Peyer's patch (tissue), 4 donors: ENCODE results near the gene DHRS4L2. TPM values are rescaled to one million over a fixed set of nuclear protein-coding genes. Genes with fewer than 3 reads are reported as not detected.
"Not testable (repeated sequence)": the region's sequence is repeated elsewhere in the genome, so short reads cannot be mapped to it uniquely, and the experiment has no call there.

Experiments
- DNase-seq, 3 donors: peaks; one replicate each; pipeline ENCODE4 v3.0.0-alpha.2; 2017 to 2019
- H3K27ac ChIP-seq, 4 donors: fragments of 200-600 bp; sonication (generic); one replicate each; pipeline ENCODE4 v1.5.1; 2016 to 2019
- H3K27me3 ChIP-seq, 2 donors: fragments of 200-600 bp; sonication (generic); one replicate each; pipeline ENCODE4 v1.5.1; 2019
- H3K36me3 ChIP-seq, 3 donors: fragments of 200-600 bp; sonication (generic); one replicate each; pipeline ENCODE4 v1.5.1; 2016 to 2019
- H3K4me1 ChIP-seq, 4 donors: fragments of 200-600 bp; sonication (generic); one replicate each; pipeline ENCODE4 v1.5.1; 2016 to 2019
- H3K4me3 ChIP-seq, 4 donors: fragments of 200-600 bp; sonication (generic); 1 replicate in 3 of 4; 2 replicates in 1 of 4; pipeline ENCODE4 v1.5.1; 2016 to 2019; ENCODE audit warnings: mild to moderate bottlenecking in 1 of 4
- H3K9me3 ChIP-seq, 4 donors: fragments of 200-600 bp; sonication (generic); one replicate each; pipeline ENCODE4 v1.5.1; 2016 to 2019; ENCODE audit warnings: mild to moderate bottlenecking in 1 of 4
- POLR2A ChIP-seq, 2 donors: fragments of 450-650 bp; IDR thresholded peaks; one replicate each; pipeline ENCODE4 v1.5.1; 2017; ENCODE audit warnings: antibody characterized with exemption in 2 of 2, mild to moderate bottlenecking in 2 of 2, moderate library complexity in 2 of 2
- total RNA-seq, 4 donors: library from RNA; depleted of rRNA; stranded (reverse); fragments of >200 nt; gene quantifications; one replicate each; pipeline ENCODE4 v1.1.0, GENCODE V29; 2016
- TF ChIP-seq, protein P1 (sequence below), 6 experiments: fragments of 450-650 bp in 4 of 6; fragments of 200-600 bp in 2 of 6; sonication (generic) in 1 of 6; IDR thresholded peaks; one replicate each; pipeline ENCODE4 v1.5.1; 2017 to 2019; ENCODE audit warnings: antibody characterized with exemption in 6 of 6, mild to moderate bottlenecking in 3 of 6, moderate library complexity in 1 of 6

The DHRS4L2 gene
- total RNA-seq, 4 donors from 2014 or later: 23.1 to 36.1 (median 30.8) TPM

DNA sequence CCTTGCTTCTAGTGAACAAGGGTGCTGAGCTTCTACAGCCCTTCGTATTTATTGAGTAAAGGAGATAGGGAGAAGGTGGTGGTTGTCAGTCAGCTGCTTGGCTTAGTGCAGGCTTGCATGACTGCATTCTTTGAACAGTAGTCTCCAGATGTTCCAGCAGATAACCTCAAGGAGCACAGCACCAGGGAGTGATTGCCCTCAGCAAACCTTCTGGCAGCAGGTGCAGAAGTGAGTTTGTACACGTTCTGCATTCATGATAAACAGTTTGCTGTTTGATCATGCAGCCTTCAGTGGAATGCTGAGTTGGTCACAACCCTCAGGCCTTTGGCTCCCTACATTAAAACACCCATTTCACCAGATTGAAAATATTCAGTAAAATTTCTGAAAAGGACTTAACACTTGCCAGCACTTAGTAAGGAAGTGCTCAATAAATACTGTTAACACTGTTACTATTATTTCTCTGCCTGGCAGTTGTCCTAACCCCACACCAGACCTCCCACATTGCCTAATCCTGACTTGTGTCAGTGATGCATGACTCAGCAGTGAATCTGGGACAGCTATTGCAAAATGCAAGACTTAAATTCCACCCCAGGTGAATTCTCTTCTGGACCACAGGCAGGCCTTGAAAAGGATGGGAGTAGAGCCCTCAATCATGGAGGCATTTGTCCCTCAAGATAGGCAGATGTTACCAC lies 44.1 kb downstream of the DHRS4L2 start:
- H3K27me3 ChIP-seq: no peaks in the 10 kb centered on the region
- no peak overlapping the region for H3K4me3 ChIP-seq
- no peaks in the 10 kb centered on the region for H3K36me3 ChIP-seq
- no peaks in the 10 kb centered on the region for H3K9me3 ChIP-seq
- no peak for DNase-seq
- peaks cover 0 to 4% (median 0%) of the 10 kb centered on the region in 4 donors for H3K4me1 ChIP-seq
- TF ChIP-seq POLR2A (IDR thresholded peaks at IDR 0.05): no peak
- TF ChIP-seq, protein P1, sequence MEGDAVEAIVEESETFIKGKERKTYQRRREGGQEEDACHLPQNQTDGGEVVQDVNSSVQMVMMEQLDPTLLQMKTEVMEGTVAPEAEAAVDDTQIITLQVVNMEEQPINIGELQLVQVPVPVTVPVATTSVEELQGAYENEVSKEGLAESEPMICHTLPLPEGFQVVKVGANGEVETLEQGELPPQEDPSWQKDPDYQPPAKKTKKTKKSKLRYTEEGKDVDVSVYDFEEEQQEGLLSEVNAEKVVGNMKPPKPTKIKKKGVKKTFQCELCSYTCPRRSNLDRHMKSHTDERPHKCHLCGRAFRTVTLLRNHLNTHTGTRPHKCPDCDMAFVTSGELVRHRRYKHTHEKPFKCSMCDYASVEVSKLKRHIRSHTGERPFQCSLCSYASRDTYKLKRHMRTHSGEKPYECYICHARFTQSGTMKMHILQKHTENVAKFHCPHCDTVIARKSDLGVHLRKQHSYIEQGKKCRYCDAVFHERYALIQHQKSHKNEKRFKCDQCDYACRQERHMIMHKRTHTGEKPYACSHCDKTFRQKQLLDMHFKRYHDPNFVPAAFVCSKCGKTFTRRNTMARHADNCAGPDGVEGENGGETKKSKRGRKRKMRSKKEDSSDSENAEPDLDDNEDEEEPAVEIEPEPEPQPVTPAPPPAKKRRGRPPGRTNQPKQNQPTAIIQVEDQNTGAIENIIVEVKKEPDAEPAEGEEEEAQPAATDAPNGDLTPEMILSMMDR (IDR thresholded peaks at IDR 0.05): no peak
- H3K27ac ChIP-seq: no peak overlapping the region

DNA sequence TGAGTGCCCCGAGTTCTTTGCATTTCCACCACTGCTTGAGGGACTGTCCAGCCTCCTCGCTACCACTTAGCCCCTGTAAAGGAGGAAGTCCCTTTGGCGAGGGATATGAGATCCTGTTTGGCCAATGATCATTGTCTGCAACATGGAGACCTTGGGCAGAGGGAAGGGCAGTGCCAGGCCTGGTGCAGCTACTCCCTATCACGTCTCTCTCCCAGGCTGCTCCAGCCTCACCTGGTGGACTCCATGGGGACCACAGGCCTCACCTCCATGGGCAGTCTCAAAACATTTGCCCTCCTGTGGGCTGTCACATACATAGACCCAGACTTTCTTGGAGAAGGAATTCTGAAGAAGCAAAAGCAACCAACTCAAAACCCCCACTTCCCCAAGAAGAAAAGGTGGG lies 47.0 kb downstream of the DHRS4L2 start:
- not testable (repeated sequence) for DNase-seq, H3K9me3 ChIP-seq, H3K4me1 ChIP-seq, H3K36me3 ChIP-seq, H3K27me3 ChIP-seq
- TF ChIP-seq, protein P1 (IDR thresholded peaks at IDR 0.05): peak in 1 of 6 experiments; percentile 15
- Histone ChIP-seq H3K4me3 (peak overlapping the region; percentile 54 to 83 (median 60)), H3K27ac (peak overlapping the region; percentile 68 to 99 (median 84))

DNA sequence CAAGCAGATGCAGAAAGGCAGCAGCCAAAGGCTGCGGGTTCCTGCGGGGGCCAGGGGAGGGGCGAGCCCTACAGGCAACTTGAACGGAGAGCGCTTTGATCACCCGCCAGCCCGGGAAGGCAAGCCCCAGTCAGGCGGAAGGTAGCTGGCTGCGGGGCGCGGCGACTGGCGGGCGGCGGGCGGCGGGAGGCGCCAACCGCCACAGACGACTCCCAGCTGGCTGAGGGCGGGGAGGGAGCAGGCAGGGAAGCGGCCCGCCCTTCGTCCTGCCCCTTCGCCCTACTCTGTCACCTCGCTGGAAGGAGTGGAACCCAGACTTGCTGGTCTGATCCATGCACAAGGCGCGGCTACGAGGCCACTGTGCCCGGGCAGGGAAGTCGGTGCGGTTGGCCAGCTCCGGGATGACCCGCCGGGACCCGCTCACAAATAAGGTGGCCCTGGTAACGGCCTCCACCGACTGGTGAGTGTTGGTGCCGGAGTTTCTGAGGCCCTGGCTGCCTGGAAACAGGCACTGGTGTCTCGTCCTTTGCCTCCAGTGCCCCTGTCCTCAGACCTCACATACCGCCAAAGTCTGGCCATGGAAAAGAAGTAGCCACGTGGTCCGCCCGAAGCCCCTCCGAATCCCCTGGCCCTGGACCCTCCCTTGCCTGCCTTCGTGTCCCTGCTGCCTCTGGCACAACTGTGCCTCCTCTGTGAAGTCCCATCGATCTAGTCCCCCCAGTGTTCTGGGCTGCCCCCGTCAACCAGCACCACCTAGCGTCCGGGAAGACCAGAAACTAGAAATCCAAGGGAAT lies 47.6 kb downstream of the DHRS4L2 start:
- H3K36me3 ChIP-seq: no peaks in the 10 kb centered on the region
- TF ChIP-seq, protein P1 (IDR thresholded peaks at IDR 0.05): peak; percentile 59 to 82 (median 69)
- TF ChIP-seq POLR2A (IDR thresholded peaks at IDR 0.05): peak; percentile 67 to 70
- H3K27me3 ChIP-seq: no peaks in the 10 kb centered on the region
- peak overlapping the region; percentile 68 to 99 (median 84) for H3K27ac ChIP-seq
- peak; percentile 68 to 95 (median 90) for DNase-seq
- H3K9me3 ChIP-seq: no peaks in the 10 kb centered on the region
- peaks cover 0 to 4% (median 0%) of the 10 kb centered on the region in 4 donors for H3K4me1 ChIP-seq
- H3K4me3 ChIP-seq: peak overlapping the region; percentile 54 to 83 (median 60)

DNA sequence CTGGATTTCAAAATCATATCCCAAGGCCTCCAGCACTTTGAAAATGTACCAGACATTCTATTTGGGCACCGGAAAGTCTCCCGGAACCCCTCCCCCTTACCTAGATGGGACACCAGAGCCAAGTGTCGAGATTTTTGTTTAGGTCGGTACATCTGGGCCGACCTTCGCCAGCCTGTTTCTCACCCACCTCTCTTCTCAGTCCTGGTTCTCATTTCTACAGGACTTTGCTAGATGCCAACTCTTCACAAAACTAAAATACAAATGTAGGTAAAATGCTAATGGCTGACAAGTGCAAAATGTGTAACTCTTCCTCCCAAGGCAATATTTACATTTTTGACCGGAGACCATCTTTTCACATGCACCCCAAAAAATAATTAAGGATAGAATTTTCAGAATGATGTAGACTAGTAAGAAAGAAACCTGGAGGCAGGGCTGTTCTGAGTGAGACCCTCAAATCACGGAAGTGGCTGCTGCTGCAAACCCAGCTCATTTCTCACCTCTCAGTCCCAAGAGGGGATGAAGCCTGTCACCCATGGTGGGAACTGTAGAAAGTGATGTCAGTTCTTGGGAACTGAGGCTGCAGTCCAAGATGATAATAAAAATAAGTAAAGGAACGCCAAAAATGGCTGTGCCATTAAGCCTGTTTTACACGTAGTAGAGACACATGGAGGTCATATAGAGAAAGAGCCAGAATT lies 48.4 kb downstream of the DHRS4L2 start:
- peak overlapping the region; percentile 54 to 83 (median 60) for H3K4me3 ChIP-seq

DNA sequence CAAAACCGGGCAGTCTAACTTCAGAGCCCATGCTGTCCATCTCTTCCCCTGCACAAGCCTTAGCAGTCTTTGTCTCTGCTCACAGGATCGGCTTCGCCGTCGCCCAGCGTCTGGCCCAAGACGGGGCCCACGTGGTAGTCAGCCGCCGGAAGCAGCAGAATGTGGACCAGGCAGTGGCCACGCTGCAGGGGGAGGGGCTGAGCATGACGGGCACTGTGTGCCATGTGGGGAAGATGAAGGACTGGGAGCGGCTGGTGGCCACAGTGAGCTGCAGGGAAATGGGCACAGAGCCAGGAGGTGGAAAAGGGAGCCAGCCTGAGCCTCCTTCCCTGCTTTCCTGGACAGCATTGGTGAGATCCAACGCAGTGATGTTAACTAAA lies 48.9 kb downstream of the DHRS4L2 start:
- no peak for DNase-seq
- no peaks in the 10 kb centered on the region for H3K9me3 ChIP-seq
- H3K4me3 ChIP-seq: no peak overlapping the region
- no peak for TF ChIP-seq POLR2A (IDR thresholded peaks at IDR 0.05)
- TF ChIP-seq, protein P1 (IDR thresholded peaks at IDR 0.05): no peak
- H3K4me1 ChIP-seq: peaks cover 0 to 4% (median 0%) of the 10 kb centered on the region in 4 donors
- no peaks in the 10 kb centered on the region for H3K36me3 ChIP-seq
- no peaks in the 10 kb centered on the region for H3K27me3 ChIP-seq
- no peak overlapping the region for H3K27ac ChIP-seq

More for the DNA sequence above, 48.4 kb downstream of the DHRS4L2 start:
- H3K27me3 ChIP-seq, H3K9me3 ChIP-seq, DNase-seq, H3K4me1 ChIP-seq, H3K36me3 ChIP-seq: not testable (repeated sequence)
- H3K27ac ChIP-seq: peak overlapping the region; percentile 68 to 99 (median 84)
